SK-N-SH (cell line): Measurements from ENCODE around the gene PTCH2. TPM values are rescaled to one million over a fixed set of nuclear protein-coding genes. Genes with fewer than 3 reads are reported as not detected.

Source experiments
- CTCF ChIA-PET: fragments of 300-600, 350-600 bp; formaldehyde crosslinking; extraction: SDS; loops from one replicate; lab custom pipeline; 2021; lab: Yijun Ruan, JAX
- POLR2A ChIA-PET: fragments of 350-600 bp; sonication (Branson Sonifier 250); formaldehyde crosslinking; extraction: SDS; loops from one replicate; lab custom pipeline; 2020; ENCODE audit warnings: antibody characterized with exemption, inconsistent platforms; lab: Yijun Ruan, JAX
- DNase-seq: peaks from one replicate; pipeline ENCODE4 v3.0.0; 2012
- H2AFZ ChIP-seq: fragments of 200-600 bp; sonication (generic); 2 replicates; pipeline ENCODE4 v1.8.1; 2016; ENCODE audit warnings: antibody characterized with exemption, mild to moderate bottlenecking, low read depth
- H3F3A ChIP-seq: fragments of 200-600 bp; sonication (generic); replicated peaks from 2 replicates; pipeline ENCODE3; 2016; ENCODE audit warnings: antibody characterized with exemption, mild to moderate bottlenecking; ENCODE audit not compliant: insufficient read depth
- H3K27ac ChIP-seq, 2 experiments: fragments of 200-500 bp in 1 of 2; fragments of 200-600 bp in 1 of 2; sonication (Bioruptor generic) in 1 of 2; sonication (generic), shearing (Covaris generic) in 1 of 2; 2 replicates each; pipeline versions ENCODE4 v1.5.1 to v1.6.1; 2014 to 2016; ENCODE audit warnings: low read depth in 2 of 2, inconsistent platforms in 1 of 2, low read length in 1 of 2, mild to moderate bottlenecking in 1 of 2, mixed read lengths in 1 of 2
- H3K27me3 ChIP-seq: fragments of 200-600 bp; sonication (generic), shearing (Covaris generic); 2 replicates; pipeline ENCODE4 v1.6.1; 2016; ENCODE audit warnings: mixed run types; ENCODE audit not compliant: insufficient read depth
- H3K36me3 ChIP-seq, 2 experiments: fragments of 200-500 bp in 1 of 2; fragments of 200-600 bp in 1 of 2; sonication (Bioruptor generic) in 1 of 2; sonication (generic) in 1 of 2; replicated peaks in 1 of 2; 2 replicates each; pipeline versions ENCODE3 to v1.5.1; 2014 to 2016; ENCODE audit warnings: low read length in 1 of 2, mild to moderate bottlenecking in 1 of 2; ENCODE audit not compliant: insufficient read depth in 2 of 2, control insufficient read depth in 1 of 2
- H3K4me1 ChIP-seq, 2 experiments: fragments of 200-500 bp in 1 of 2; fragments of 200-600 bp in 1 of 2; sonication (Bioruptor generic) in 1 of 2; sonication (generic), shearing (Covaris generic) in 1 of 2; 2 replicates each; pipeline versions ENCODE4 v1.5.1 to v1.6.1; 2014 to 2016; ENCODE audit warnings: low read depth in 1 of 2, low read length in 1 of 2, mixed run types in 1 of 2; ENCODE audit not compliant: insufficient read depth in 2 of 2, control insufficient read depth in 1 of 2
- H3K4me2 ChIP-seq: fragments of 200-600 bp; sonication (generic), shearing (Covaris generic); 2 replicates; pipeline ENCODE4 v1.6.1; 2017; ENCODE audit warnings: mixed run types
- H3K4me3 ChIP-seq, 2 experiments: fragments of 200-500 bp in 1 of 2; fragments of 200-600 bp in 1 of 2; sonication (Bioruptor generic) in 1 of 2; sonication (generic), shearing (Covaris generic) in 1 of 2; 2 replicates each; pipeline versions ENCODE4 v1.5.1 to v1.8.1; 2014 to 2016; ENCODE audit warnings: low read depth in 2 of 2, inconsistent platforms in 1 of 2, low read length in 1 of 2, mild to moderate bottlenecking in 1 of 2, mixed read lengths in 1 of 2, moderate library complexity in 1 of 2
- H3K79me2 ChIP-seq: fragments of 200-600 bp; sonication (generic); 2 replicates; pipeline ENCODE4 v1.8.1; 2017; ENCODE audit warnings: mild to moderate bottlenecking; ENCODE audit not compliant: insufficient read depth
- H3K9ac ChIP-seq: fragments of 200-600 bp; sonication (generic); 2 replicates; pipeline ENCODE4 v1.6.1; 2017; ENCODE audit warnings: mixed run types
- H3K9me2 ChIP-seq: fragments of 200-600 bp; sonication (generic); 2 replicates; pipeline ENCODE4 v1.6.1; 2017; ENCODE audit warnings: mixed run types
- H3K9me3 ChIP-seq: fragments of 200-600 bp; sonication (generic); 2 replicates; pipeline ENCODE4 v1.6.1; 2017; ENCODE audit warnings: mixed run types, mild to moderate bottlenecking, moderate library complexity
- H4K20me1 ChIP-seq: fragments of 200-600 bp; sonication (generic); 2 replicates; pipeline ENCODE4 v1.6.1; 2017; ENCODE audit warnings: mild to moderate bottlenecking, mixed run types; ENCODE audit not compliant: insufficient read depth
- ELF1 ChIP-seq: IDR thresholded peaks from 2 replicates; pipeline ENCODE4 v1.4.0; 2012
- EZH2phosphoT487 ChIP-seq: fragments of 200-600 bp; sonication (generic); IDR thresholded peaks from 2 replicates; pipeline ENCODE4 v1.6.1; 2017; ENCODE audit warnings: low read depth, mixed run types, mild to moderate bottlenecking, antibody characterized with exemption, moderate library complexity, borderline replicate concordance
- GABPA ChIP-seq: IDR thresholded peaks from 2 replicates; pipeline ENCODE4 v1.4.0; 2012; ENCODE audit warnings: low read depth, mild to moderate bottlenecking
- MEF2A ChIP-seq: IDR thresholded peaks from 2 replicates; pipeline ENCODE4 v1.4.0; 2012; ENCODE audit warnings: low read depth, borderline replicate concordance
- MXI1 ChIP-seq: IDR thresholded peaks from 2 replicates; pipeline ENCODE4 v1.6.1; 2012; ENCODE audit warnings: mild to moderate bottlenecking, low read depth, low read length, improper control_type of control experiment
- RCOR1 ChIP-seq: fragments of 150-350 bp; IDR thresholded peaks from 2 replicates; pipeline ENCODE4 v1.6.1; 2017; ENCODE audit warnings: antibody characterized with exemption, low read length
- REST ChIP-seq: IDR thresholded peaks from 2 replicates; pipeline ENCODE4 v1.6.1; 2012; ENCODE audit warnings: mild to moderate bottlenecking, low read depth, low read length, moderate library complexity
- USF2 ChIP-seq: fragments of 150-350 bp; IDR thresholded peaks from 2 replicates; pipeline ENCODE4 v1.6.1; 2017; ENCODE audit warnings: antibody characterized with exemption, low read length, low read depth, borderline replicate concordance
- WGBS: methylation state at CpG from one replicate; pipeline ENCODE4 v1.1.6; 2017; ENCODE audit warnings: low lambda C conversion rate; 5-methylcytosine and 5-hydroxymethylcytosine counted together
- polyA plus RNA-seq, 3 experiments: library from polyadenylated mRNA; depleted of rRNA; stranded (reverse); fragments of >200 nt; gene quantifications; 2 replicates each; pipeline ENCODE4 v1.2.3, GENCODE V29; 2012
- TF ChIP-seq, protein P1 (sequence below): IDR thresholded peaks from 2 replicates; pipeline ENCODE4 v1.4.0; 2012; ENCODE audit warnings: low read depth, borderline replicate concordance
- TF ChIP-seq, protein P2 (sequence below): fragments of 200-600 bp; sonication (generic); IDR thresholded peaks from 2 replicates; pipeline ENCODE4 v1.6.1; 2017; ENCODE audit warnings: antibody characterized with exemption, mild to moderate bottlenecking, moderate library complexity
- TF ChIP-seq, protein P3 (sequence below): IDR thresholded peaks from 2 replicates; pipeline ENCODE4 v1.4.0; 2012; ENCODE audit warnings: low read depth

The PTCH2 gene
- polyA plus RNA-seq, 1 of the 3 experiments (the other 2 are of a cell fraction): 1.2 TPM

DNA sequence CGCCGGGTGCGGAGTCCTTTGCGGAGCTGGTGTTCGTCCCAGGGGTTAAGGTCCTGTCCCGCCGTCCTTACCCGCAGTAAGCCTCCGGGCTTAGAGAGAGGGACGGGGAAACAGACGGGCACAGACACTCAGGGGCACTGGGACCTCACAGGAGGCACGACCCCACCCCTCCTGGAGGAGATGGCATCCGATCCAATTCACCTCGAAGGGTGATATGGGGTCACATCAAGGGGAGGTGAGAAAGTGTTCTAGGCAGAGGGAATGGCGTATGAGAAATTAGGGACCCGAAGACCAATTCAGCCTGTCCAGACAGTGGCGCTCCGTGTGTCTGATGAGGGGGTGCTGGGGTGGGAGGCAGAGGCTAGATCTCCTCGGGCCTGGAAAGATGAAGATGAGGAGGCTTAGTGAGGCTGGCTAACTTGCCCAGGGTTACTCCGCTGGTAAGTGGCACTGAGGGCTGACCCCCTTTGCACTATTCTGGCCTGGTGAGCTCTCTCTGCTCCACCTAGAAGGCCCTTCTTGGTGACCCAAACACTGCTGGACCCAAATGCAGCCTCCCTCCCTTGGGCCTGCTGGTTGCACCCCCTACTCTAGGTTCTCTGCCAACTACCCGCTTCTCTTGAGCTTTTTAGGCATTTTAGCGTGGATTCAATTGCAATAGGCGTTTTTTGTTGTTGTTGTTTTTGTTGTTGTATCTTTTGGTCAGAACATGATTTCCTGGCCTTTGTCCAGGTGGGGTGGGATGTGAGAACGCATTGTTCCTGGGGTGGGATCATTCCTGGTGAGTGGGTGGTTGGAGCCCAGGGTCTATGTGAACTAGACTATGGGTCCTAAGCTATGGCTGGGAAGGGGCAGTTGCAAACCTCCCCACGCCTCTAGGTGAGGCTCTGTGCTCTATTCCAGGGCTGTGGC is 22.5 kb downstream of the PTCH2 start:
- peaks cover 51% of the 10 kb centered on the region for H3F3A ChIP-seq
- 77% methylated on average over 14 of the region's 25 CpGs for WGBS
- H4K20me1 ChIP-seq: no peaks in the 10 kb centered on the region
- H3K9me2 ChIP-seq: no peaks in the 10 kb centered on the region
- no peaks in the 10 kb centered on the region for H3K79me2 ChIP-seq
- peak overlapping the region; percentile 10; the same call in 1 of the 2 replicates for H2AFZ ChIP-seq
- CTCF ChIA-PET: interaction anchor here (0.6 to 1.5 kb wide), 7 partner anchors 9 to 480 kb away, joined by 3 to 6 read pairs (median 3); no protein-coding TSS in a partner anchor
- no peak for DNase-seq
- H3K9me3 ChIP-seq: no peaks in the 10 kb centered on the region
- H3K36me3 ChIP-seq: peaks cover under 1 to 12% of the 10 kb centered on the region in 2 experiments
- H3K4me2 ChIP-seq: peak overlapping the region; percentile 45
- POLR2A ChIA-PET: interaction anchor here (1.4 to 3.2 kb wide), 4 partner anchors 13 to 127 kb away, joined by 3 to 15 read pairs (median 4); partner anchors contain the start of genes BTBD19, DYNLT4 and PLK3
- peak overlapping the region; percentile 1 to 41; a peak in 2 of 4 replicates for H3K4me3 ChIP-seq
- peak overlapping the region; percentile 69 for H3K9ac ChIP-seq
- TF ChIP-seq USF2 (no peak), MEF2A (no peak), ELF1 (no peak), MXI1 (no peak), GABPA (no peak), REST (no peak), RCOR1 (no peak), EZH2phosphoT487 (no peak)
- TF ChIP-seq, protein P1, sequence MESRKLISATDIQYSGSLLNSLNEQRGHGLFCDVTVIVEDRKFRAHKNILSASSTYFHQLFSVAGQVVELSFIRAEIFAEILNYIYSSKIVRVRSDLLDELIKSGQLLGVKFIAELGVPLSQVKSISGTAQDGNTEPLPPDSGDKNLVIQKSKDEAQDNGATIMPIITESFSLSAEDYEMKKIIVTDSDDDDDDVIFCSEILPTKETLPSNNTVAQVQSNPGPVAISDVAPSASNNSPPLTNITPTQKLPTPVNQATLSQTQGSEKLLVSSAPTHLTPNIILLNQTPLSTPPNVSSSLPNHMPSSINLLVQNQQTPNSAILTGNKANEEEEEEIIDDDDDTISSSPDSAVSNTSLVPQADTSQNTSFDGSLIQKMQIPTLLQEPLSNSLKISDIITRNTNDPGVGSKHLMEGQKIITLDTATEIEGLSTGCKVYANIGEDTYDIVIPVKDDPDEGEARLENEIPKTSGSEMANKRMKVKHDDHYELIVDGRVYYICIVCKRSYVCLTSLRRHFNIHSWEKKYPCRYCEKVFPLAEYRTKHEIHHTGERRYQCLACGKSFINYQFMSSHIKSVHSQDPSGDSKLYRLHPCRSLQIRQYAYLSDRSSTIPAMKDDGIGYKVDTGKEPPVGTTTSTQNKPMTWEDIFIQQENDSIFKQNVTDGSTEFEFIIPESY: no peak
- TF ChIP-seq, protein P2, sequence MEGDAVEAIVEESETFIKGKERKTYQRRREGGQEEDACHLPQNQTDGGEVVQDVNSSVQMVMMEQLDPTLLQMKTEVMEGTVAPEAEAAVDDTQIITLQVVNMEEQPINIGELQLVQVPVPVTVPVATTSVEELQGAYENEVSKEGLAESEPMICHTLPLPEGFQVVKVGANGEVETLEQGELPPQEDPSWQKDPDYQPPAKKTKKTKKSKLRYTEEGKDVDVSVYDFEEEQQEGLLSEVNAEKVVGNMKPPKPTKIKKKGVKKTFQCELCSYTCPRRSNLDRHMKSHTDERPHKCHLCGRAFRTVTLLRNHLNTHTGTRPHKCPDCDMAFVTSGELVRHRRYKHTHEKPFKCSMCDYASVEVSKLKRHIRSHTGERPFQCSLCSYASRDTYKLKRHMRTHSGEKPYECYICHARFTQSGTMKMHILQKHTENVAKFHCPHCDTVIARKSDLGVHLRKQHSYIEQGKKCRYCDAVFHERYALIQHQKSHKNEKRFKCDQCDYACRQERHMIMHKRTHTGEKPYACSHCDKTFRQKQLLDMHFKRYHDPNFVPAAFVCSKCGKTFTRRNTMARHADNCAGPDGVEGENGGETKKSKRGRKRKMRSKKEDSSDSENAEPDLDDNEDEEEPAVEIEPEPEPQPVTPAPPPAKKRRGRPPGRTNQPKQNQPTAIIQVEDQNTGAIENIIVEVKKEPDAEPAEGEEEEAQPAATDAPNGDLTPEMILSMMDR: no peak
- TF ChIP-seq, protein P3, sequence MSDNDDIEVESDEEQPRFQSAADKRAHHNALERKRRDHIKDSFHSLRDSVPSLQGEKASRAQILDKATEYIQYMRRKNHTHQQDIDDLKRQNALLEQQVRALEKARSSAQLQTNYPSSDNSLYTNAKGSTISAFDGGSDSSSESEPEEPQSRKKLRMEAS: no peak
- TF ChIP-seq, all 33 proteins: peak for 0
- Histone ChIP-seq H3K27me3 (no peaks in the 10 kb centered on the region), H3K4me1 (peaks cover 5 to 7% of the 10 kb centered on the region in 2 experiments; a peak in 1 of 4 replicates), H3K27ac (peak overlapping the region; percentile 76 to 95)
